Nasal cavity respiratory epithelium epithelial cell of viscerocranial mucosa (primary cell): ENCODE data around the gene LCE3C. TPM values are rescaled to one million over a fixed set of nuclear protein-coding genes. Genes with fewer than 3 reads are reported as not detected.

ENCODE experiments used
- total RNA-seq: library from RNA; depleted of rRNA; stranded (reverse); fragments of >200 nt; gene quantifications from 2 replicates; pipeline ENCODE4 v1.2.3, GENCODE V29; 2014

The LCE3C gene, protein sequence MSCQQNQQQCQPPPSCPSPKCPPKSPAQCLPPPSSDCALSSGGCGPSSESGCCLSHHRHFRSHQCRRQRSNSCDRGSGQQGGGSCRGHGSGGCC
- total RNA-seq: not detected in 2 replicates

DNA sequence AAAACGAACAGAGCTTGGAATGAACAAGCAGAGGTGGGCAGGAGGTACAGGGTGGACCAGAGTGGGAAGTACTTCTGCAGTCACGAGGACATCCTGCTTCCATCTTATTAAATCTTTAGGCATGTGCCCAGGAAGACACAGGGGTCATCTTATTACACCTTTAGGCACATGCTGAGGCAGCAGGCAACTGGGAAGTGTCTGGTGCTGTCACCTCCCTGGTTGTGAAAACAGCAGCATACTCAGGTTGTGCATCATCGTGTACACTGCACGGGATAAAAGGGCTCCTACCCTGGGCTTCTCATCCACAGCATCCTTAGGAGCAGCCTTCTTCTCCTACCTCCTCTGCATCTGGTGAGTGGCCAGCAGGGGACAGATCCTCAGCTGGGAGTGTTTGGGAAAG is at the start of gene LCE3C:
Gene LCE3C, plus strand, starts transcription at position 301 of the 400 bp plus-strand sequence. CDS start 498 bp downstream, outside the sequence.

DNA sequence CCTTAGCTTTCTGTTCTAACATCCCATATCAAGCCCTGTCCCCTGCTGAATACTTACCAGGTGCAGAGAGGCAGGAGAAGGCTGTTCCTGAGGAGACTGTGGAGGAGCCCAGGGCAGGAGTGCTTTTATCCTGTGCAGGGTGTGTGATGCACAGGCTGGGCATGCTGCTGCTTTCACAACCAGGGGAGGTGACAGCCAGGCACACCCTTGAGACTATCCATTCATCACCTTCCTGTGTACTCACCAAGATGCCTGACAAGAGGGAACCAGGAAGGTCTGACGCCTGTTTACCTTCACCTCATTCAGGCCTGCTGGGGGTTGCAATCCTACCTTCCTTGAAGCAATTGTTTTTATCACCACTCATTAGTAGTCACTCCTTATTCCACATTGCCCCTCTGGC is 33.4 kb upstream of the LCE3C start, which contains the start of gene LCE3E:
Gene LCE3E, minus strand, starts transcription at position 100 of the 400 bp plus-strand sequence. CDS start 572 bp downstream, outside the sequence.

DNA sequence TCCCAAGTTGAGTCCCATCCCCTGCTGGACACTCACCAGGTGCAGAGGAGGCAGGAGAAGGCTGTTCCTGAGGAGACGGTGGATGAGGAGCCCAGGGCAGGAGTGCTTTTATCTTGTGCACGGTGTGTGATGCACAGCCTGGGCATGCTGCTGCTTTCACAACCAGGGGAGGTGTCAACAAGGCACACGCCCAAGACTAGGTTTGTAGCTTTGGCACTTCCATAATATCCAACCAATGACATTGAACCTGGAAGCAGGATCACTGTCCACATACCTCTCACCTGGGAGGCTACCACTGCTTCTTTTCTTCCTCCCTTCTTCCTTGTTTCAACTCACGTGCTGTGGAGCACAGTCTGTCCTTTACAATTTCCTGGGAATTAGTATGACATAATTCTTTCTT is 19.6 kb upstream of the LCE3C start, which contains the start of gene LCE3D:
Gene LCE3D, minus strand, starts transcription at position 84 of the 400 bp plus-strand sequence. CDS start 580 bp downstream, outside the sequence.

DNA sequence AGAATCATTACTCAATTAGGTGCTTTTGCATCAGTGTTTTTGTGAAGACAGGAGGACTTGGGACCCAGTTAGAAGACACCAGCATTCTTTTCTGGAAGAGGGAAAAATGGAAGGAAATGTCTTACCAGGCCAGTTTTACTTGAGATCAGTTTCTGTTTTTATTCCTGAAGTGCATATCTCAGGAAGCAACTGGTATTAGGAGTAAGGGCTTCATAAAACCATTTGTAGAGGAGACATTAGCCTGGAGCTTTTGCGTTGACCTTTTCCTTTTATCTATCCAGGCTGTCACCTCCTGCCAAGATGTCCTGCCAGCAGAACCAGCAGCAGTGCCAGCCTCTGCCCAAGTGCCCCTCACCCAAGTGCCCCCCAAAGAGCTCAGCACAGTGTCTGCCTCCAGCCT is 13.5 kb downstream of the LCE3C start, which contains the start of gene LCE3B:
Gene LCE3B, plus strand, starts transcription at position 301 of the 400 bp plus-strand sequence. Its CDS starts 0 bp downstream, at position 301.

DNA sequence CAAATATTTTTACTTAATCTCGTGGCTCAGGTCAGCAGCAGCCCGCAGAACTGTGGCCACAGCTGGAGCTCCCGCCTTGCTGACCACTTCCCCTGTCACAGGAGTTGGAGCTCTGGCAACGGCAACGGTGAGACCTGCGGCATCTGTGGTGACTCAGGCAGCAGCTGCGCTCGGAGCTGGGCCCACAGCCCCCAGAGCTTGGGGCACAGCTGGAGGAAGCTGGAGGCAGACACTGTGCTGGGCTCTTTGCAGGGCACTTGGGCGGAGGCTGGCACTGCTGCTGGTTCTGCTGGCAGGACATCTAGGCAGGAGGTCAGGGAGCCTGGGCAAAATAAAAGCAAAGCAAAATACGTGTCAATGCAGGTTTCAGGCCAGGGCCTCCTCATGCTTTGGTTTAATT is 22.8 kb downstream of the LCE3C start, which contains the start of gene LCE3A:
Gene LCE3A, minus strand, starts transcription at position 301 of the 400 bp plus-strand sequence. Its CDS starts 0 bp downstream, at position 301.

Other genes starting within 250 kb of the LCE3C start
- under 0.01 TPM in 1 of 2 replicates, not detected in the other for gene FLG2, start 240.2 kb upstream of the LCE3C start, total RNA-seq
- 3.8 and 24.6 TPM in 2 replicates for gene CRNN, start 186.0 kb upstream of the LCE3C start, total RNA-seq
- not detected in 2 replicates for gene LCE5A, start 89.4 kb upstream of the LCE3C start, total RNA-seq
- gene CRCT1, start 85.8 kb upstream of the LCE3C start, total RNA-seq: 0.21 and 49.9 TPM in 2 replicates
- gene LCE3E, start 33.5 kb upstream of the LCE3C start, total RNA-seq: 8.5 TPM in 1 of 2 replicates, not detected in the other
- 35.9 TPM in 1 of 2 replicates, not detected in the other for gene LCE3D, start 19.7 kb upstream of the LCE3C start, total RNA-seq
- not detected in 2 replicates for gene LCE3B, start 13.6 kb downstream of the LCE3C start, total RNA-seq
- gene LCE3A, start 22.9 kb downstream of the LCE3C start, total RNA-seq: not detected in 2 replicates
- gene LCE2D, start 63.1 kb downstream of the LCE3C start, total RNA-seq: not detected in 2 replicates
- gene LCE2C, start 75.0 kb downstream of the LCE3C start, total RNA-seq: not detected in 2 replicates
- not detected in 2 replicates for gene LCE2B, start 85.9 kb downstream of the LCE3C start, total RNA-seq
- not detected in 2 replicates for gene LCE2A, start 98.1 kb downstream of the LCE3C start, total RNA-seq
- not detected in 2 replicates for gene LCE4A, start 107.9 kb downstream of the LCE3C start, total RNA-seq
- gene KPRP, start 157.8 kb downstream of the LCE3C start, total RNA-seq: 0.34 TPM in 1 of 2 replicates, not detected in the other
- not detected in 2 replicates for gene LCE1F, start 174.9 kb downstream of the LCE3C start, total RNA-seq
- gene LCE1E, start 186.0 kb downstream of the LCE3C start, total RNA-seq: not detected in 2 replicates
- not detected in 2 replicates for gene LCE1D, start 196.5 kb downstream of the LCE3C start, total RNA-seq
- 0.34 TPM in 1 of 2 replicates, not detected in the other for gene LCE1C, start 206.4 kb downstream of the LCE3C start, total RNA-seq
- gene LCE1B, start 211.7 kb downstream of the LCE3C start, total RNA-seq: not detected in 2 replicates
- 0.34 TPM in 1 of 2 replicates, not detected in the other for gene LCE1A, start 227.2 kb downstream of the LCE3C start, total RNA-seq
- gene LCE6A, start 242.6 kb downstream of the LCE3C start, total RNA-seq: not detected in 2 replicates